Iris pigment epithelial cell (primary cell): ENCODE measurements around the gene PLEKHA8.

ENCODE experiments used
- DNase-seq: peaks from one replicate; pipeline ENCODE4 v3.0.0-alpha.2; 2011; ENCODE audit warnings: low read depth

PLEKHA8 gene

GRCh38 chr7:30112103-30112713 is 84.0 kb downstream of the PLEKHA8 start:
- DNase-seq, result no peak

GRCh38 chr7:30113144-30113543 is 84.9 kb downstream of the PLEKHA8 start:
- DNase-seq, result no peak

- no peak for DNase-seq
Observed at GRCh38 chr7:30114536-30115238, 86.5 kb downstream of the PLEKHA8 start.

- DNase-seq, result no peak
Observed at GRCh38 chr7:30115709-30116297, 87.6 kb downstream of the PLEKHA8 start.

GRCh38 chr7:30116771-30117170 is 88.6 kb downstream of the PLEKHA8 start:
- peak; percentile 3 for DNase-seq

GRCh38 chr7:30117896-30118295 is 89.7 kb downstream of the PLEKHA8 start:
- DNase-seq, result no peak

- no peak for DNase-seq
Observed at GRCh38 chr7:30119890-30120577, 91.8 kb downstream of the PLEKHA8 start.

- peak; percentile 3 for DNase-seq
Observed at GRCh38 chr7:30133736-30134610, 105.8 kb downstream of the PLEKHA8 start.

- peak; percentile 84 for DNase-seq
Observed at GRCh38 chr7:30134611-30135300, 106.5 kb downstream of the PLEKHA8 start, which contains the start of gene MTURN. TSS of gene MTURN (plus strand) at chr7:30134986. CDS start at chr7:30135137, 151 bp downstream.

- DNase-seq, result peak; percentile 67
Observed at GRCh38 chr7:30135301-30136116, 107.3 kb downstream of the PLEKHA8 start.

GRCh38 chr7:30136117-30136731 is 108.0 kb downstream of the PLEKHA8 start:
- DNase-seq, result no peak

GRCh38 chr7:30136743-30137485 is 108.7 kb downstream of the PLEKHA8 start:
- no peak for DNase-seq

- DNase-seq, result no peak
Observed at GRCh38 chr7:30139836-30140384, 111.7 kb downstream of the PLEKHA8 start.

- no peak for DNase-seq
Observed at GRCh38 chr7:30140456-30140855, 112.2 kb downstream of the PLEKHA8 start.

- DNase-seq, result peak; percentile 49
Observed at GRCh38 chr7:30142710-30143109, 114.5 kb downstream of the PLEKHA8 start.

- peak; percentile 65 for DNase-seq
Observed at GRCh38 chr7:30143748-30144251, 115.6 kb downstream of the PLEKHA8 start.

- DNase-seq, result no peak
Observed at GRCh38 chr7:30144657-30145306, 116.6 kb downstream of the PLEKHA8 start.

GRCh38 chr7:30145426-30145970 is 117.3 kb downstream of the PLEKHA8 start:
- no peak for DNase-seq
